Endothelial cell of hepatic sinusoid (primary cell): ENCODE measurements around the gene INAFM2.

Source experiments
- in situ Hi-C: cut with HindIII; loops from 2 replicates; pipeline ENCODE4 v1.10.0; 2017; ENCODE audit warnings: low sequenced_read_pairs

The INAFM2 gene

DNA sequence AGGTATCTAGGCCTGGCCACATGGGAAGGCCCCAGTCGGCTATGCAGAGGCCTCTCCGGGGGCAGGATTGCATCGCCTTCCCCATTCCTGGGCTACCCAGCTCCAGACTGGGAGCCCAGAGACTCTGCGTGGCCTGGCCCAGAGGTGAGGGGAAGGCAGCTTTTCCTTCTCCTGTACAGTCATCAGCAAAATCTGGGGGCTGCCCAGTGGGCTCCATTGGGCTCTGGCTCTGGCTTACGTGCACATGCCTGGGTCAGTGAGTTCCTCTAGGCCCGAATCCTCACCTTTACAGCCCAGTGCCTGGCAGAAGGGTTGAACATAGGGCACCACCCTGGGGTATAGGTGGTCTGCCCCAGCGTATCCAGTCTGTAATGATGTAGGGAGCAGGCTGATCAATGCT, 36.7 kb upstream of the INAFM2 start:
- in situ Hi-C loops = no loop called here

- in situ Hi-C loops = no loop called here
Measured at GRCh38 chr15:40287505-40287904, 36.0 kb upstream of the INAFM2 start.

DNA sequence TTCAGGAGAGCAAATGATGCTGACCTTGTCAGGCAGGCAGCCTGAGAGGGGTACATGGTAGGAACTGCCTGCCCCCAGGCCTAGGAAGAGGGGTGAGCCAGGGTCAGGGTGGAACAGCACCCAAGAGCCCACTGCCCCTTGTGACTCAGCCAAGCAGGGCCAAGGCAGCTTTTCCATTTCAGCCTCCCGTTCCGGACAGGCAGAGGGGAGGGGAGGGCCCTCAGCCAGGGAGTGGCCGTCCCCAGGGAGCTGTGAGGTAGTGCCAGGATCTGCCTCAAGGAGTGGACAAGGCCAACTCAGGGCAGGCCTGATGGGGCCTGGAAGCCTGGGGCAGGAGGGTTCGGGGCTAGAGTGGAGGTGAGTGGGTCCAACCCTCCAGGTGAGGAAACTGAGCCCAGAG, 35.5 kb upstream of the INAFM2 start:
- in situ Hi-C loops = no loop called here

DNA sequence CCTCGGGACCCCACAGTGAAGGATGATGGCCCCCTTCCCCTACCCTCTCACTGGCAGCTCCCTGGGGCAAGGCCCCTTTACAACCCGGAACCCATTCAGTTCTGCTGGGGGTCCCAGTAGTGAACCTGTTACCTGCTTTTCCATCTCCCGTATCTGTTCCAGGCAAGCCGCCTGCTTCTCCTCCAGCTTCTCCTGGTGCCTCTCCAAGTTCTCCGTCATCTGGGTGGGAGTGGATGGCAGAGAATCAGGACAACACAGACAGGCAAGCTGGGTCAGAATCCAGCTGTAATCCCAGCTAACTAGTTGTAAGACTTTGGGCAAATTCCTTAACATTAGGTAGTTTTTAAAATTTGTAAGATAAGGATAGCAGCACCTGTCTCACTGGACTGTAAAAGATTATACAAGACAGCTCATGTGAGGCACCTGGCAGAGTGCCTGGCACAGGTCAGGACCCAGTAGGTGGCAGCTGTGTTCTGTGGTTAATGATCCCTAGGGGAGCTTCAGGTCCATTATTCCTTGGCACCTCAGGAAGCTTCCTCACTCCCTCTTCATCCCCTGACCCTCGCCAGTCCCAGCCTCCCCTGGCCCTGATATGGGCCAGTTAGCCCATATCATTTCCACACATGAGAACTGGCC, 34.2 kb upstream of the INAFM2 start:
- in situ Hi-C loops = no loop called here

GRCh38 chr15:40290545-40290917, 33.0 kb upstream of the INAFM2 start:
- in situ Hi-C loops = no loop called here

GRCh38 chr15:40290918-40291574, 32.4 kb upstream of the INAFM2 start:
- in situ Hi-C loops = no loop called here

- in situ Hi-C loops = no loop called here
Measured at GRCh38 chr15:40292246-40292645, 31.2 kb upstream of the INAFM2 start.

DNA sequence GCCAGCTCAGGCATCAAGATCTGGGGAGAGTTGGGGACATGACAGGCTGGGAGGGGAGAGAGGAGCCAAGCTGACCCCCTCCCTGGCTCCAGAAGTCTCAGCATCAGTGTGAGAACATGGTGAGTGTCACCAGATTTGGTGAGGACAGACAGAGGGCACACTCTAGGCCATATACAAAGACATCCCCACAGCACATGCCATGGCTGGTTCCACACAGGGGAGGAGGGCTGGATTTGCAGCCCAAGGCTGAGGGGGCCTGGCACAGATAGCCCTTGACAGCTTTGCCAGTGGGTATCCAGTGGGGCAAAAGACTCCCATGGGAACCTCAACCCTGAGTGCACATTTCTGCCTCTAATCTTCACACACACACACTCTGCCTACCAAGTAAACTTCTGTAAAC, 30.5 kb upstream of the INAFM2 start:
- in situ Hi-C loops = no loop called here

- in situ Hi-C loops = no loop called here
Measured at GRCh38 chr15:40293905-40294895, 29.3 kb upstream of the INAFM2 start.

- in situ Hi-C loops = no loop called here
Measured at GRCh38 chr15:40295297-40295696, 28.2 kb upstream of the INAFM2 start.

DNA sequence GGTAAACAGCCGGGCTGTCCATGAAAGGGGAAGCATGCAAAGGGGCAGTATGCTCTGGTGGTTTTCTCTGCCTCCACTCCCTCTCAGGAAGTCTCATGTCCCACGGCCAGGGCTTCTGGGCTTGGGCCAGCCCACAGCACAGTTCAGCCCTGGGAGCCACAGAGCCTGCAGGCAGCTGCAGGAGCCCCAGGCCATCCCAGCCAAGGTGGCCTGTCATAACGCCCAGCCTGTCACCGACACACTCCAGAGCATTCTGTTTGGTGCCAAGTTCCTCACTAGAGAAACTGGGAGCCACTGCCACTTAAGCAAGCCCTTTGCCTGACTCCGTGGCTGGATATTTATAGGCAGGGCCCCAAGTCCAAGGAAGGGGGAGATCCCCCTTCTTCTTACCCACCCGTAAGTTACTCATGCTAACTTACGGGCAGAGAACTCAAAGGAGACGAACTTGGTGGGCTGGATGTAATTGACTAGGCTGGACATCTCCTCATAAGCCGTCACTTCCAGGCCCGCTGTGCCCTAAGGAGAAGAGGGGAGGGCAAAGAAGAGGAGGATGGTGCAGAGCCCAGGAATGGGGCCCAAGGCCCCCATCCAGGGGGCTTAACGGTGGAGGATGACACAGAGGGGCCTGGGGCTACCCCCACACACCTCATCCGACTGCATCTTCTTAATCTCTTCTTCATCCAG, 27.5 kb upstream of the INAFM2 start:
- in situ Hi-C loops = no loop called here

DNA sequence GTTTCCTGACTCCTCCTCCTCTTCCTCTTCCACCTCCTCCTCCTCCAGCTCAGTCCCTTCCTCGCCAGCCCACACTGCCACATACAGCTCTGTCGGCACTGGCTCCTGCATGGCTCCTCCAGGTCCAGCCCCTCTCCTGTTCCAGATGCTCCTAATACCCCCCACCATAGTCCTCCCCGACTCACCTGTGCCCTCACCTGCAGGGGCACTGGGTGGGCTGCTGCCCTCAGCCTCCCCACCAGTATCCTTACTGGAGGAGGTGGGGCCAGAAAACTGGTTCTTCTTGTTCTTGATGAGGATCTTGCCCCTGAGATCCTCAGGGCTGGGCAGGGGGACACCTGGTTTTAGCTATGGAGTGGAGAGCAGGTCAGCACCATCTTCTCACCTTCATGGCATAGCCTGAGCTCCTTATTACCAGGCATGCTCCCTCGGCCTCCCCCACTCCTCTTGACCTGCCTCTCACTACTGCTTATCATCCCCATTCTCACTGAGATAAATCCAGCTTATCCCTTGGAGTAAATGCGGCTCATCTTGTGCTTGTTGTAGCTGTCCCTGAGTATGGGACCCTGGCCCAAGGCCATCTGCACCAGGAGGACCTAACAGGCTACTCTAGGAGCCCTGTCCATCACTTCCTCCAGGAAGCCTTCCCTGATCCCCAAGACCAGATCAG, 26.8 kb upstream of the INAFM2 start:
- in situ Hi-C loops = no loop called here

DNA sequence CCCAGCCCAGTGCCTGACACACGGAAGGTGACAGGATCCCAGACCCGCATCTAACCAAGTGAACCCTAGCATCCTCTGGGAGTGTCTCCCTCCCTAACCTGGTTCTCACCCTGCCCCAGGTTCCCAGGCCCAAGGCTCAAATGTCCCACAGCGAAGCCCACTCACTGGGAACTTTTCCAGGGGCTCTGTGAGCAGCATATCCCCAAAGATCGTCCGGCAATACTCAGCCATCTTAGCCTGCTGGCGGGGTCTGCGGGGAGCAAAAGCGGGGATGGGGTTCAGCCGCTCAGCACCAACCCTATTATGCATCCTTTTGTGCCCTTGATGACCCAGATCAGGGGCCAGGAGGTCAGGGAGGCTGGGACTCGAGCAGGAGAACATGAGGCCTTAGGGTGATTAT, 26.1 kb upstream of the INAFM2 start:
- in situ Hi-C loops = no loop called here

GRCh38 chr15:40298216-40298935, 25.1 kb upstream of the INAFM2 start:
- in situ Hi-C loops = no loop called here

- in situ Hi-C loops = no loop called here
Measured at GRCh38 chr15:40300367-40300766, 23.1 kb upstream of the INAFM2 start.

DNA sequence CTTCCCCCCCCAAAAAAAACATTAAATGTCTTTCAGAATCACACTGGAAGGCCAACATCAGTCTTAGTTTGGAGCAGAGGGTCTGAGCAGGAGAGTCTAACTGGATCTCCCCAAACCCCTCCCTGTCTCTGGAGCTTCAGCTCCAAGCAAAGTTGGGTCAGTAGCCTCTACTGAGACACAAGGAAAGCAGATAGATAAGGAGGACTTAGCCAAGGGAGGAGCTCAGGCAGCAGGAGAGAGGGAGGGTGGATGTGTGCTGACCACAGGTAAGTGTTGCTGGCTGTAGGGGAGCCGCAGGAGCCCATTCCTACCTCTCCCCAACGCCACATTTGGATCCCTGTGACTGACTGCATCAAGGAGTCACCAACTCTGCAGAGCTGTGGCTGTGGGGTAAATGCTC, 22.7 kb upstream of the INAFM2 start:
- in situ Hi-C loops = no loop called here

DNA sequence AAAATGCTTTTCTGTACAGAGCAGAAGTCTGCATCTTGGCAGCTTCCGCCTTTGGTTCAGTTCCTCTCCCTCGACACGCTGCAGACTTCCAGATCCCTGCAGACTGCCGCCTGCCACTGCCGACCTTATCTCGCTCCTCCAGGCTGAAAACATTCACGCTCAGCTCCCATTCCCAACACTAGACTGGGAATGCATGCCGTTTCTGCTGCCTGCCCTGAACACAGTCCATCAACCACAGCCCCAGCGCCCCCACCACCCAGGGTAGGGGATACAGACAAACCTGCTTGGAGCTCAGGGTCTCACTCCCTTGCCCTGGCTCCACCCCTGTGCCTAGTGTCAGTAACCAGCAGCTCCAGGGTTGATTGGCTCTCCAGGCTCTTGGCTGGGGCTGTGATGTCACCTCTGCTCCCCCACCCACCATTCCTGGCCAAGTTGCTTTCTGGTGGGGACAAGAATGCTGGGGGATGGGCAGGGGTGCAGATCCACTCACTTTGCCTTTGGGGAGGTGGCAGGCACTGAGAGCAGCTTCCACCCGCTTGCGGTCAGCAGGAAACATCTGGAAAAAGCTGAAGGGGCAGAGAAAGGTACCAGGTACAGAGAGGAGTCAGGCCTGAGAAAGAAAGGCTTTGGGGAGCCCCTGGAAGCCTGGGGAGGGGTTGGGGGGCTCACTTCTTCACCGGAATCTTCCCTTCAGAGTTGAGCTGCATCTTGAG, 21.9 kb upstream of the INAFM2 start:
- in situ Hi-C loops = no loop called here

DNA sequence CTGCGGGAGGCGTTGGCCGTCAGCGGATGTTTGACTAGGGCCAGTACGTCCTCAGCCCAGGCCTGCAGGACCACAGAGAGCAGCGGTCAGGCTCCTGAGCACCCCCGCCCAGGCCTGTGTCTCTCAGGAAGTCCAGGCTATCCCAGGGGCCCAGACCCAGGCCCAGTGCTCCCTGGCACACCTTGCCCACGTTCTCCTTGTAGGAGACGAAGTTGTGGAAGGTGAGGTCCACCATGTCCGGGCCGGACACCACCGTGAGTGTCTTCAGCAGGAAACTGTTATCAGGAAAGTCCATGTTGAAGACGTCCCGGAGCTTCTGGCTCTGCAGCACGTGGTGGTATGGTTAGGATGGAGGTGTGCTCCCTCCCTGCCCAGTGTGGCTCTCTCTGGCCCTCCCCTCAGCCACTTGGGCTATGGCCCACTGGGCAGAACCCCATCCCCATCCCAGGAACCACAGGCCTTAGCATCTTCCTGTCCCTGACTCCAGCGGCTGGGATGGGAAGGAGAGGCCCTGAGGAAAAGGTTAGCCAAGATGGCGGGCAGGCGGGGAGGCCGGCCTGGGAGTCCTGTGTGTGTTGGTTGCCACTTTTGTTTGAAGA, 21.1 kb upstream of the INAFM2 start:
- in situ Hi-C loops = no loop called here

DNA sequence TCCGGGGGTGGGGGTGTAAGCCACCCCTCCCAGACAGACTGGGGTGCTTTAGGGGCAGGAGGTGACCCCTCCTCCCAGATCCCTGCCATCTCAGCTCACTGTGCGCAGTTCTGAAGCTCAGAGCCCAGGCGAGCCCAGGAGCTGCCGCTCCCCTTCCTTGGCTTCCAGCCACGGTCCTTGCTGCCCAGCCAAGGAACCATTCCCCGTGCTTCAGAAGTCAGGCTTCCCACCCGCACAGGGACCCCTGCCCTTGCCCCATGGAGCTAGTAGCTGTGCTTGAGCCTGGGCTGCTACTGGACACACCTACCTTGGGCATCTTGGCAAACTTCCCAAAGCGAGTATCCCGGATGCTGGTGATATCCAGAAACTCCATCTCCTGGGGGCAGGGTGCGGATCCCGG, 20.5 kb upstream of the INAFM2 start:
- in situ Hi-C loops = no loop called here
